Left cardiac atrium (tissue), 4 donors: ENCODE results near the gene DNAAF8. TPM values are rescaled to one million over a fixed set of nuclear protein-coding genes. Genes with fewer than 3 reads are reported as not detected.
"Not testable (repeated sequence)": the region's sequence is repeated elsewhere in the genome, so short reads cannot be mapped to it uniquely, and the experiment has no call there.

ENCODE experiments used
- ATAC-seq, 2 donors: fragments of 200-7000 bp; cut with Tn5 transposase; one replicate each; pipeline ENCODE4 v1.9.1; 2020; ENCODE audit warnings: mild to moderate bottlenecking in 2 of 2, moderate library complexity in 2 of 2
- DNase-seq: peaks from one replicate; pipeline ENCODE4 v3.0.0-alpha.2; 2020
- intact Hi-C, 2 donors: fragments of 100-400 bp; cut with DNase I; formaldehyde crosslinking; loops; one replicate each; pipeline versions ENCODE4 v1.14.1 to v1.15.1; 2022 to 2023
- total RNA-seq, 2 donors: library from RNA; stranded (reverse); fragmentation: NEBNext Ultra II Directional; extraction: Animal tissue kit (Norgen Biotek cat#: 25700); gene quantifications; one replicate each; pipeline ENCODE4 v1.2.1, GENCODE V29; 2021
- donor health status: DM: no; HTN: yes; CAD: no.
- donor health status: DM: no; HTN: yes; CAD: no; lungs with severe emphysema.
- donor health status: DM: yes; HTN: yes; CAD: no.
- donor health status: Dilated cardiomyopathy.

Gene DNAAF8
- total RNA-seq, 2 donors from 2014 or later: 0.52 to 0.85 TPM

DNA sequence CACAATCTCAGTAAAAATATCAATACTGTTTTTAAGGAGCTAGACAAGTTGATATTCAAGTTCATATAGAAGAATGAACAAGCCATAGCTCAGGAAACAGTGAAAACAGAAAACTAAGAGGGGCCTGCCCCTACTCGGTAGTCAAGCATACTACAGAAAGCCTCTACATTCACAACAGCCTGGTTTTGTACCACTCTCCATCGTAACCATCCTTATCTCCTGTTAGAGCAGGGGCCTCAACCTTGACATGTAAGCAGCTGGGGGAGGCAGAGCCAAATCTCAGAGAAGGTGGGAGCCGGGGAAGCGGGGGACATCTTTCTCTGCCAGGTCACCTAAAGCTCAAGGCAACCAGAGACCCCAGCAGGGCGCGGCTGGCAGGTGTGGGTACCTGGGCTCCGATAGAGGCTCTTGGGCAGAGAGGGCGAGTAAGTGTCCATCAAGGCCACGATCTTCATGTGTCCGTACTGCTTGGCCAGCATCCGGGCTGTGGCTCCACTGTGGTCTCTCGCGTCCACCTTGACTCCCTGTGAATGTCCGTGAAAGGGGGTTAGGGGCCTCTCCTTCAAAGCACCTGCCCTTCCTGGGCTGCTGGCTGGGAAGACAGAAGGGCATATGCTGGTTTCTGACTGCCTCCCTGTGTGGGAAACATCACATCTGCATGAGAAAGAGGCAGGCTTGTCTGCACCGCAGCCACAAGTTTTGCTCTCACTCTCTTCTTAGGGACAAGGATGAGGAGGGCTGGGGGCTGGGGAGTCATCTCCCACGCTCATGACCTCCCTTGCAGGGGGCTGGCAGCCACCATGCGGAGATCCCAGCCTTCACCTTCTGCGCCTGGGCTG is 20.5 kb upstream of the DNAAF8 start:
- intact Hi-C loops: no loop called here
- ATAC-seq: no peak
- no peak for DNase-seq

DNA sequence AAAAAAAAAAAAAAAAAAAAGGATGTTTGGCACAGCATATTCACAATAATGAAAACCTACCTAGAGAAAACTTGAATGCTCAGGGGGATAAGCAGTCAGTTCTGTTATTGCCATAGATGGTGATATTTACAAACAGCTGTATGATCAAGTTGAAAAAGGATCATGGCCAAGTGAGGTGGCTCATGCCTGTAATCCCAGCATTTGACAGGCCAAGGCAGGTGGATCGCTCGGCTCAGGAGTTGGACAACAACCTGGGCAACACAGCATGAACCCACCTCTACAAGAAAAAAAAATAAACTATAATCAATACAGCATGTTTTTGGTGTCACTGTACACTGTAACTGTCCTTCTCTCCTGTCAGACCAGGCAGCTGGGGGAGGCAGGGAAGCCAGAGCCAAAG is 19.3 kb upstream of the DNAAF8 start:
- intact Hi-C loops: no loop called here
- DNase-seq: no peak
- ATAC-seq: no peak

DNA sequence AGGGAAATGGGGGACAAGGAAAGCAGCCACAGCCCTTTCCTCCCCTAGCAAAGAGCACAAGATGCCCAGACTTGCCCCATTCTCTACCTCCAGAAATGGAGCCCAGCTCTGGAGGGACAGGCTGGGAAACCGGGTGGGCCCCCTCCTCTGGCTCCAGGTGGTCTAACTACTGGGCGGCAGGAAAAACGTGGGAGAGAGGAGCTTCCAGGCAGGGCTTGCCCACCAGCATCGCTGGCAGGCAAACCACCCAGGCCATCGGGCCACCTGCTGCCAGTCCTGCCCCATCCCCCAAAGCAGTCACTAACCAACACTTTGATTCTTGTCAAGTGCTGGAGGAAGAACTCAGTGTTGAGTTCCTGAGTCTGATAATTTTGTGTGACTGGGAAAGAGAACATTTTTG is 15.9 kb upstream of the DNAAF8 start:
- DNase-seq (no peak), ATAC-seq (no peak)
- intact Hi-C loops: no loop called here

DNA sequence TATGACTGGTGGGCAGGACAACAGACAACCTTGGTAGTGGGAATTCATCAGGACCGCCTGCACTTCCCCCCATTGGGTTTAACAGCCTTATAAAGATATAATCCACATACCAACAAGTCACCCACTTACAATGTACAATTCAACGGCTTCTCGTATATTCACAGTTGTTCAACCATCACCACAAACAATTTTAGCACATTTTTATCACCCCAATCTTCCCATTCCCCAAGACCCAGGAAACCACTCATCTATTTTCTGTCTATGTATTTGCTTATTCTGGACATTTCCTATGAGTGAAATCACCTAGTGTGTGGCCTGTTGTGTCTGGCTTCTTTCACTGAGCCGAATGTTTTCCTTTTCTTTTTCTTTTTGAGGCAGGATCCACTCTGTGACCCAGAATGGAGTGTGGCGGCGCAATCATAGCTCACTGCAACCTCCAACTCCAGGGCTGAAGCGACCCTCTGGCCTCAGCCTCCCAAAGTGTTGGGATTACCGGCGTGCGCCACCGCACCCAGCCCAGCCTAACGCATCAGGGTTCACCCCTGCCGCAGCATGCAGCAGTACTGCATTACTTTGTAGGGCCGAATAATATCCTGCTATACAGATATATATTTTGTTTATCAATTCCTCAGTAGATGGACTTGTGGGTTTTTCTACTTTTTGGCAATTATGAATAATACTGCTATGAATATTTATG is 11.1 kb upstream of the DNAAF8 start:
- intact Hi-C loops: no loop called here
- DNase-seq: no peak
- no peak for ATAC-seq

DNA sequence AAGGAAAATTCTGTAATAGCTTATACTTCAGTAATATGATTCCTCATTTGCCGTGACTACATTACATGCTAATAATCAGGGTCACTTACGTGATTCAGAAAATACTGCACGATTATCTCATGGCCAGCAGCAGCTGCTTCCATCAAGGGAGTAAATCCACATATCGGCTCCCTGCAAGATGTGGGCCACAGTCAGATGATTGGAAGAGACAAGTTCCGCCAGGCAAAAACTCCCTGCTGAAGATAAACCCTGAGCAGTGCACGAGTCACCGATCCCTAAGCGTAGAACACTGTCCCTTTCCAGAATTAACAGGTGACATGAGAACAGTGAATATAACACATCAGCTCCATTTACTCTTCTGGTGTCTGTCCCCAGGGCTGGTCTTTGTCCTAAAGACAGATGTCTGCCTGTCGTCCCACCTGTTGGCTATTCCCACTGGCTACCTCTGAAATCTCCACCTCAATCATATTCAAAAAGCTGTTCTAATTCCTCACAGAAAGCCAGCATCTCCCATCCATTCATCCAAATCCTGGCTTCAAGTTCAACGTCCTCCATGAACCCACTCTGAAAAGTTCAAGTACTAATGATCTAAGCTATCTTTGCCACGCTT is 9.6 kb upstream of the DNAAF8 start:
- no peak for ATAC-seq
- intact Hi-C loops: no loop called here

DNA sequence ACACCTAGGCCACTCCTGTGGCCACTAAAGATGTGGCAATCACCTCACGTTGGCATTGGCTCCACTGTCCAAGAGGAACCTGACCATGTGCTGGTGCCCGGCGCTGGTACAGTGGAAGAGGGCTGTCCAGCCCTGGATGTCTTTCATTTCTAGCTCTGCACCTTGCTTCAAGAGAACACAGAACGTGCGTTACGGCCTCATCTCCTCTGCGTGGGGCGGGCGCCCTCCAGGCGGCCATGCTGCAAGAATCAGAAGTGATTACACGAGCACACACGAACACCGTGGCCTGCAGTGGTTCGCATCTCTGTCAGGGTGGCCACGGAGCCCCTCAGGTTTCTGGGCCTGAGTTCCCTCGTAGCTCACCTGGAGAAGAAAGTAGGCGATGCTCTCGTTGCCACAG is 7.7 kb upstream of the DNAAF8 start:
- intact Hi-C loops: no loop called here
- ATAC-seq (no peak), DNase-seq (no peak)

More for the DNA sequence above, 9.6 kb upstream of the DNAAF8 start:
- DNase-seq: no peak

DNA sequence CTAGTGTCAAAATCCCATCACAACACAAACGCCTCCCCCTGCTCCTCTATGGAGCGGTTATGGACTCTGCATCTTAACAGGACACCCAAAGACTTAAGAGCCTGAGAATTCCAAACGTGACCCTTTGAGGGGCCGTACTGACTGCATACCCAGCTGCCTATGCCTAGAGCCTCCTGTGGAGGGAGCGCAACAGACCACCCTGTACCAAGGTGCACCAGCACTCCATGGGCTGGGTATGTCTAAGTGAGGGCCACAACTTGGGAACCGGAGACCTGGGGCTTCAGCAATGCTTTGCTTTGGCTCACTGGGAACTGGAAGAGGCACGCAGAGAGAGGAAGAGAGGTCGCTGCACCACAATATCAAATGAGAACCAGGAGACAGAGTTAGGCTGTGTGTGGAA is 5.7 kb upstream of the DNAAF8 start:
- intact Hi-C loops: no loop called here
- no peak for DNase-seq
- no peak for ATAC-seq

DNA sequence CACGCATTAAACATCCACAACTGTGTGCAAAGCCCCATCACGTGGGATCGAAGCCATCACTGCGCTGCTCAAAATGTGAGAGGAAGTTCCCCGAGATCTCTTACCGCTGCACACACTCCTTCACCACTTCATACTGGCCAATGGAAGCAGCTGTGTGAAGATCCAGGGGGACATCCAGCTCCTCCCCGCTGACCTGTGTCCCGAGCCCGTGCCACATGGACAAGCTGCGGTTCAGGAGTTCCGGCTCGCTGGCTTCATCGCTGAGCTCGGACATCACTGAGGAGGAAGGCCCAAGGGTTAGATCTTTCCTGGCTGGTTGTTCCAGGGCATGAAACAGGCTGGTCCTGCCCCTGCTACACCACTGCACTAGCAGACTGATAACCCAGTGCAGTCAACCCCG is 4.5 kb upstream of the DNAAF8 start:
- intact Hi-C loops: no loop called here
- no peak for DNase-seq
- ATAC-seq: no peak

DNA sequence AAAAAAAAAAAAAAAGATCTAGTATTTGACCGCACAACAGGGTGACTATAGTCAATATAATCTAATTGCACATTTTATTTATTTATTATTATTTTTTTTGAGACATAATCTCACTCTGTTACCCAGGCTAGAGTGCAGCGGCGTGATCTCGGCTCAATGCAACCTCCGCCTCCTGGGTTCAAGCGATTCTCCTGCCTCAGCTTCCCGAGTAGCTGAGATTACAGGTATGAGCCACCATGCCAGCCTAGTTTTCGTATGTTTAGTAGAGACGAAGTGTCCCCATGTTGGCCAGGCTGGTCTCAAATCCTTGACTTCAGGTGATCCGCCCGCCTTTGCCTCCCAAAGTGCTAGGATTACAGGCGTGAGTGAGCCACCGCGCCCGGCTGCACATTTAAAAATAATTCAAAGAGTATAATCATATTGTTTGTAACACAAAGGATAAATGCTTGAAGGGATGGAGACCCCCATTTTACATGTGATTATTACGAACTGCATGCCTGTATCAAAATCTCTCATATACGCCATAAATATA is 1.1 kb upstream of the DNAAF8 start:
- no peak for DNase-seq
- intact Hi-C loops: no loop called here
- no peak for ATAC-seq

DNA sequence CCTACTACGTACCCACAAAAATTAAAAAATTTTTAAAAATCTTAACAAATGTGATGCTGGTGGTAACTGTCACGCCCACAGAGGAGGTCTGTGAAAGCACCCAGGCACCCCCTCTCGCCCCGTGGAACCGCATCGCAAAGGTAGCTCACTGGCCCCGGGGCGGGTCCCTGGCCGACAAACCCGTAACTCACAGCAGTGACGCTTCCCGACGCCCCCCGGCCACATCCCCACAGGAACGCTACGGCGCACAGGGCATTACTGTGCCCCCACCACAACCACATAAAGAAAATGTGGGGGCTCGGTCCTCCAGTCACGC is 632 bp upstream of the DNAAF8 start:
- ATAC-seq (peak in 1 of 2 donors; percentile 2), DNase-seq (peak; percentile 45)
- intact Hi-C loops: no loop called here

DNA sequence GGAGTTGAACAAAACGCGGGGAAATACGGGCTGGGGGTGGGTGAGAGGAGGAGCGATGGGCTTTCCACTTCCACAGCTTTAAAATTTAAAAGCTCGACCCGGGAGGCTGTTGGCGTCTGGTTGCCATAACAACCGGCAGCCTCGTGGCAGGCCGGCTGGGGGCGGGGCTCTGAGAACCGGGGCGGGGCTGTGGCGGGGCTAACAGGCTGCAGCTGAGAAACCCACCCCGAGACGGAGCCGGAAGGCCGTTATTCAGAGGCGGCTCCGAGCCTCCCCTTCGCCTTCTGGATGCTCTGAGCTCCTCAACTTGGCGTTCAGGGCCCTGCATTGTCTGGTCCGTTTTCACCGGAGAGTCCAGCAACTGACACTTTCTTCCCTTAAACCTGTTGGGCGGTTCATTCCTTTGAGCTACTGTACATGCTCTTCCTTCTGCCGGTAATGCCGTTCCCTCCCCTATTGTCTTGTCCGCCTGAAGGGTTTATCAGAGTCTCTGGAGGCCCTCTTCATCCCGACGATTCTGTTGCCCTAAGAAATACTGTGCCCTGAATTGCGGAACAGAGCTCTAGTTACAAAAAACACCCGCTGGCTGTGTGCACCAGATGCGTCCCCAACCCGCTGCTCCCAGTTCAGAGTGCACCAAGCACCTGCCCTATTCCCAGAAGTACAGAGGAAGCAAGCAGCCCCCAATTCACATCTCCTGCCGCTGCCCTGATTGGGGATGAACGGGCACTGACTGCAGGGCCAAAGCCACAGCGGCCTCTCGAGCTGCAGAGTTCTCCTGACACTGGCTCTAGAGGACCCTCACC is 596 bp downstream of the DNAAF8 start:
- peak; percentile 93 for DNase-seq
- intact Hi-C loops: no loop called here

DNA sequence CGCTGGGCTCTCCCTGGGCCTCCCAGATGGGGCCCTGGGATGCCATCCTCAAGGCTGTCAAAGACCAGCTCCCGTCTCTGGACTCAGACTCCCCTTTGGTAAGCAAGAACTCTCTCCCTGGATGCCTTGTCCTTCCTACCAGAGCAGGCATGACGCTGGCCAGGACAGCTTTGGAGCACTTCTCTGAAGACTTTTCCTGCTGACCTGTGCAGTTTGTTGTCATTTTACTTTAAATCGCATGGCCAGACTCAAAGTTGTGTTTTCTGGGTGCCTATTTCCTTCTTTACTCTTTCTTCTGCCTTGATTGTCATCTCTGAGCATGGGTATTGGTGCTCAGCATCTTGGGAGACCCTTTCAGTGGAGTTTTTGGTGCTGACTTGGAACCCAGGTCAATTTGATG is 2.2 kb downstream of the DNAAF8 start:
- intact Hi-C loops: no loop called here
- ATAC-seq (no peak), DNase-seq (no peak)

More for the DNA sequence above, 596 bp downstream of the DNAAF8 start:
- ATAC-seq: peak; percentile 87 to 91

DNA sequence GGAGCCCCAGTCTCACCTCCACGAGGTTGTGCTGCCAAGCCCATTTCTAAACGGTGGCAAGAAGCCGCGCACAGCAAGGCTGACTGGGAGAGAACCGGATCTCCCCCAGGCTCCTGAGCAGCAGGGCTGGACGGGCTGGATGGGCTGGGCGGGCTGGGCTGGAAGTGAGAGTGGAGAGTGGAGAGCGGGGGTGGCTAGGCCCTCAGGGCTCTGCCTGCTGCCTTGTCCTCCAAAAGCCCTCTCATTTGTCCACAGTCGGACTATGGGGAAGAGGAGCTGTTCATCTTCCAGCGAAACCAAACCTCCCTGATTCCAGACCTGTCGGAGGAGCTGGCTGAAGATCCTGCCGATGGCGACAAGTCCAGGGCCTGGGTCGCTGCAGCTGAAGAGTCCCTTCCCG is 3.2 kb downstream of the DNAAF8 start:
- DNase-seq (no peak), ATAC-seq (no peak)
- intact Hi-C loops: no loop called here

DNA sequence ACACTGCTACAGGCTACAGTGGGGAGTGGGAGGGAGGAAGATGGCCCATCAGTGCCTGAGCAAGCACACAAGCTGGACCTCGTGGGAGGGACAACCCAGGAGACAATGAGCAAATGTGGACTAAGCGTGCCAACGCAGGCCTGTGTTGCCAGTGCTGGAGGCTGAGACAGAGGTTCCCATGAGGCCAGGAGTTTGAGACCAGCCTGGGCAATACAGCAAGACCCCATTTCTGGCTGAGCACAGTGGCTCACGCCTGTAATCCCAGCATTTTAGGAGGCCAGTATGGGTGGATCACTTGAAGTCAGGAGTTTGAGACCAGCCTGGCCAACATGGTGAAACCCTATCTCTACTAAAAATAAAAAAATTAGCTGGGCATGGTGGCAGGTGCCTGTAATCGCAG is 4.0 kb downstream of the DNAAF8 start:
- DNase-seq, ATAC-seq, intact Hi-C loops: not testable (repeated sequence)

DNA sequence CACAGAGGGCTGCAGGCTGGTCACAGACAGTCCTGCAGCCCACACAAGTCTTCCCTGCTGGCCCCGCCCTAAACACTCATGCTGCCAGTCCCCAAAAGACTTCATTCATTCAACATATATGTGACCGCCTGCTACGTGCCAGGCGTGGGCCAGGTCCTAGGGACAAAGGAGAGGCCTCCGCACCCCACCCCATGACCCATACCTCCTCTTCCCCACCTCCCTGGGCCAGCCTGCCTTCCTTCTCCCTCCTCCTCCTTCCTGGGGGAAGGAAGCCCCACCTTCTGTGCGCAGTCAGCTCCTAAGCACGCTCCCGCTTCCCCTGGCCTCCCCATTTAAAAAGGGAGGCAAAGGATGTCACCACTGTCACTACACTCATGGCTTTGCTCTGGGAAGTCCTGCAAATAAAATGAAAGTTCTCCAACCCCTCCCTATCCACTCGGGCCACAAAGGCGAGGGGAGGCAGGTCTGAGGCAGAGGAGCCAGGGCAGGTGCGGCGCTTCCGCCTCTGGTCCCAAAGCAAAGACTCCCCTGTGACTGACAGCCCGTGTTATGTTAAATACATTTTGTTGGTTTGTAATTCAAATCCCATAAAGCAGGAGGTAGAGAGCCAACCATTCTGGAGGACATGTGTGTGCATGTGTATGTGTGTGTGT is 9.0 kb downstream of the DNAAF8 start:
- no peak for ATAC-seq

DNA sequence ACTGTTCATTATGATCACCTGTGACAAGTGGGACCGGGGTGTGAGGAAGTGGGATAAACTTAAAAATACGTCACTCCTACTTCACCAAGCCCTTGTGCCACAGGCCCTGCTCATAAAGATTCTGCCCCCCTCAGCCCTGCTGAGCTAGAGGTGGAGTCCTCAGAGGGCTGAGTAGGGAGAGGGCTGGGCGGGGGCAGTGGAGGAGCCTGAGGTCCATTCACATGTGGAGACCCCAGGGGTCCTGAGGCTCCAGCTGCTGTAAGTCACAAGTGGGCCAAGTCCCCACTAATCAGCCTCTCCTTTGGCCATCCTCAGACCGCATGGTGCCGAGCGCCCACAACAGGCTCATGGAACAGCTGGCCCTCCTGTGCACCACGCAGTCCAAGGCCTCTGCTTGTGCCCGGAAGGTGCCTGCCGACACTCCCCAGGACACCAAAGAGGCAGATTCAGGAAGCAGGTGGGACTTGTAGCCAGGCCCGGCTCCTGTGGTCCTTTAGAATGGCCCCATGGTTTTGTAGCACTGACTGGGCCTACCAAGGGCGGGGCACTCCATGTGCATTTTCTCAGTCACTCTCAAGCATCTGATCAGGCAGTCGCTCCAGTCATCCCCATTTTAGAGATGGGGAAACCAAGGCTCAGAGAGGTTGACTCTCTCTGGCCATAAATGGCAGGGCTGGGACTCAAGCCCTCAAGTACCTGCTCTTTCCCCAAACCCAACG is 10.4 kb downstream of the DNAAF8 start:
- intact Hi-C loops: no loop called here
- DNase-seq (no peak), ATAC-seq (no peak)

More for the DNA sequence above, 9.0 kb downstream of the DNAAF8 start:
- DNase-seq: no peak
- intact Hi-C loops: no loop called here

DNA sequence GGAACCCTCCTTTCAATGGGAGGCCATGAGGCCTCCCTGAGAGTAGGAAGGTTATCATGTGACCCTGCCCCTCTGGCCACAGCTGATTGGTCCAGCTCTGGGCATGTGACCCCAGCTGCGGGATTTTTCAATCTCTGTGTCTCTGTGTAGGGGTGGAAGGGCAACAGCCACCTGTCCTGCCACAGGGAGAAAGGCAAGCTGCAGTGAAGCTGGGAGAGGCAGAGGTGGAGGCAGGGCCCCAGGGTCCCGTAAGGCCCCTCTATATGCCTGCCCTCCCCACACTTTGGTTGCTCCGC is 10.9 kb downstream of the DNAAF8 start:
- DNase-seq (no peak), ATAC-seq (no peak)
- intact Hi-C loops: no loop called here

DNA sequence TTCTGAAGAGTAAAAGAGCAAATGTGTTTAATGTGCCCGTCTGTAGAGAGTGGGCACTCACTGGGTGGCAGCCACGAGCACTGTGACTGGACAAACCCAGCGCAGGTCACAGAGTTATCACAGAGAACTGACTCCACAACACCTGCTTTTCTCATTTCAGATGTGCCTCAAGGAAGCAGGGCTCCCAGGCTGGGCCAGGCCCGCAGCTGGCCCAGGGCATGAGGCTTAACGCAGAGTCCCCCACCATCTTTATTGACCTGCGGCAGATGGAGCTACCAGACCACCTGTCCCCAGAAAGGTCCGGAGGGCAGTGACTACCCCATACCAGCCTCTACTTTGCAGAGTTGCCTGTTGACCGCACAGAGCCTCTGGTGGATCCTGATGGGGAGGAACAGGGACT is 11.9 kb downstream of the DNAAF8 start:
- intact Hi-C loops: no loop called here
- no peak for ATAC-seq

More for the DNA sequence above, 11.9 kb downstream of the DNAAF8 start:
- no peak for DNase-seq
